Frontal cortex (tissue), 4 donors: ENCODE measurements around the gene SGCG. TPM values are rescaled to one million over a fixed set of nuclear protein-coding genes. Genes with fewer than 3 reads are reported as not detected.

ENCODE experiments used
- DNase-seq, 2 donors: peaks; one replicate each; pipeline ENCODE4 v3.0.0; 2012; ENCODE audit warnings: low spot score in 2 of 2
- FAIRE-seq: peaks from 2 replicates; lab custom pipeline; 2012; peaks lifted over from hg19 to GRCh38; lab: Jason Lieb, UNC
- total RNA-seq: library from RNA; depleted of rRNA; stranded (reverse); fragments of >200 nt; gene quantifications from one replicate; pipeline ENCODE4 v1.2.3, GENCODE V29; 2014
- donor health status: control.
- donor health status: control.
- donor health status: control.

SGCG gene
- total RNA-seq, 1 donor from 2014 or later = 0.82 TPM

GRCh38 chr13:23322353-23323336 is 141.9 kb downstream of the SGCG start:
- no peak for FAIRE-seq

GRCh38 chr13:23323946-23324709 is 143.3 kb downstream of the SGCG start:
- DNase-seq (no peak), FAIRE-seq (no peak)

More at GRCh38 chr13:23322353-23323336, 141.9 kb downstream of the SGCG start:
- no peak for DNase-seq

- DNase-seq (no peak), FAIRE-seq (no peak)
These were observed 144.4 kb downstream of the SGCG start for GRCh38 chr13:23325191-23325590.

- DNase-seq (no peak), FAIRE-seq (no peak)
These were observed 149.6 kb downstream of the SGCG start for GRCh38 chr13:23330356-23330755.

- DNase-seq (no peak), FAIRE-seq (no peak)
These were observed 158.4 kb downstream of the SGCG start for GRCh38 chr13:23339225-23339624.

DNA sequence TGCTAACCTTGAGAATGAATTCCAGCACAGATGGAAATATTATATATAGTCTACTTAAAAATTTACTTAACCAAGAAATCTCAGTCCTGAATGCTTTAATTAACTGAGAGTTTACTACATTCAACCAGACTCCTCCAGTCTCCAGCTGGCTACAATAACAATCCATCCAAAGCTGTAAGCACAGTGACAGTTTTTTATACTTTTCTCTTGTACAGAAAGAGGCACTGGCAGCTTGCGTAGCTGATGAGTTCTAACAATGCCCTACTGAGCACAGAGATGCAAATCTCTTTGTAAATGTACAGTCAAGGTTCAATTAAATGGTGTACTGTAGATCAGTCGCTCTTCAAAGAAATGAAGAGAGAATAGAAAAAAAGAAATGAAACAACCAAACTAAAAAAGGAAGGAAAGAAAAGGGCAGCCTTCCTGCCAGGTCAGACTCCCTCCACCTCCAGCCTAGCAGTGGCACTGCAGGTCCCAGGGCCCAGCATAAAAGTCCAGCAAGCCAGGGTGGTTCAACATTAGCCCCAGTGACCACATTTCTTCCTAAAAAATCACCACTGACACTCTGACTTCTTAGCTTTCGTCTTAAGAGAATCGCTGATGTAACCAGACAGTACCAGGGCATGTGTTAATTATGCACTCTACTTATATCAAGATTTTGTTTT is 164.3 kb downstream of the SGCG start:
- DNase-seq (no peak), FAIRE-seq (no peak)

DNA sequence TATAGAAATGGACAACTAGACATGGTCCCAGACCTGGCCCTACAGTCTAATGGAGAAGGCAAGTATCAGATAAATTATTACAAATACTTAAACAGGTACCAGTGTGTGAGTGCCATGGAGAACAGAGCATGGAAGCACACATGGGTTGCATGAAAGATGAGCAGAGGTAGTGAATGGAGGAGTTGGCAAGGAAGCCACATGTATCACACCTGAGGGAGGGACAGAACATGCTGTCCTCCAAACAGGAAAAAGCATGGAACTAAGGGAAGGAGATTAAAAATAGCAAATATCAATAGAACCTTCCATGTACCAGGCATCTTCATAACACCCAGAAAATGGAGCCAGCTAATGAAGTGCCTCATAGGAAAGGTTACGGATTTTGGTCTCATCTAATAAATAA is 166.8 kb downstream of the SGCG start:
- DNase-seq (no peak), FAIRE-seq (no peak)

- DNase-seq (no peak), FAIRE-seq (no peak)
These were observed 167.7 kb downstream of the SGCG start for GRCh38 chr13:23348262-23349127.

DNA sequence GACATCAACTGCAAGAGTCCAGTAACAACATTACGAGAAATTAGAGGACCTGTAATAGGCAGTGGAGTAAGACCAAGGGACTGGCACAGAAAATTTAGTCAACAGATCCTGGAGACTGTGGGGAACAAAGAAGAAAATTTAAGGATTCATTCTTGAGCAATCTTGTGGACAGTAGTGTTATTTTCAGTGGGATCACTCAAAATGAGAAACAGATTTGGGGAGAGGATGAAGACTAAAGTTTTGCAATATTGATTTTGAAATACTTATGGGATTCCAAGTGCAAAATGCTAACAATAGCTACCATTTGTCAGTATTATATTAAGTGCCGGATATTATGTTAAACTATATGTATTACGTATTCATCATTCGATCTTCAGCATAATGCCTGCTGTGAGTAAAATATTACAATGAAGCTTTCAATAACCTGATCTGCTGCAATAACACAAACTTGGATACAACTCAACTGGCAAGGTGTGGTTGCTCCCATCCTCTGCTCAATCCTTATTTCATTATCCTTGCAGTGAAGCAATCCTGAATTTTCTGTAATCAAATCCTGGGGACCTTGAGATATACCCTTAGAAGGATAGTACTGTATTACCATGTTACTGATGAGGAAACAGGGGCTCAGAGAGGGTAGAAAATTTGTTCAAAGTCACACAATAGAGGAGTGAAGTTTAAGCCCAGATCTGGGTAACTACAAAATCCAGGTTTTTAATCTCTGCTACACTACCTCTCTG is 168.6 kb downstream of the SGCG start:
- FAIRE-seq = no peak
- DNase-seq = no peak

DNA sequence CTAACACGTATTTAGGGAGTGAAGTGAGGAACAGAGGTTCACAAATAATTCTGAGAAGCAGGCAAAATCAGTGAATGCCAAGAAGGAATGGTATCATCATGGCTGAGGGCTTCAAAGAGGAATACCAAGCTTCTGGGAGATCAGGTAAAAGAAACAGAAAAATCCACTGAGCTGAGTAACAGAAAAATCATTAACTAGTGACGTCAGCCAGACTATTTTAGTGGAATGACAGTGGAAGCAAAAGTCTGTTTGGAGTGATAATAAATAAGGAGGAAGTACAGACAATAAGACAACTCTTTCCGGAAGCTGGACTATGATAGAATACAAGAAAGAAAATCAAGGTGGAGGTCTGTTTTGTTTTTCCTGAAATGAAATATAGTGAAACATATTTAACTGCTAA is 169.2 kb downstream of the SGCG start:
- DNase-seq = no peak
- no peak for FAIRE-seq

GRCh38 chr13:23352161-23352560 is 171.4 kb downstream of the SGCG start:
- no peak for FAIRE-seq

DNA sequence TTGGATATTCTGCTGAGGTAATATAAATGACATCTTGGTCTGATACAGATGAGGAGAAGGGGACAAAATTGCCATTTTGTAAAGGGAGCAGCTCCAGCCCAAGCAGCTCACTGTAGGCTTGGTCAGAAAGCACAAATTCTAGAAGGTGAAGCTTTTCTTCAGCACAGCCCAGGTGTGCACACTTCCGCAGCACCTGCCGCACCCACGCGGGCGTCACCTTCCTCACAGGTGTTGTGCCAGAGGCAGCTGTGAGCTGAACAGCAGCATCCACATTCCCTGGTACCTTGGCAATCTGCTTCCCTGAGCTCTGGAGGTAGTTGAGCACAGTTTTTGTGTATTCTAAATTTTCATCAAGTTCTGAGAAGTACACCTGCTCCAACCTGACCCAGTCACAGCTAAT is 173.7 kb downstream of the SGCG start:
- no peak for DNase-seq
- no peak for FAIRE-seq

More at GRCh38 chr13:23352161-23352560, 171.4 kb downstream of the SGCG start:
- DNase-seq = no peak

DNA sequence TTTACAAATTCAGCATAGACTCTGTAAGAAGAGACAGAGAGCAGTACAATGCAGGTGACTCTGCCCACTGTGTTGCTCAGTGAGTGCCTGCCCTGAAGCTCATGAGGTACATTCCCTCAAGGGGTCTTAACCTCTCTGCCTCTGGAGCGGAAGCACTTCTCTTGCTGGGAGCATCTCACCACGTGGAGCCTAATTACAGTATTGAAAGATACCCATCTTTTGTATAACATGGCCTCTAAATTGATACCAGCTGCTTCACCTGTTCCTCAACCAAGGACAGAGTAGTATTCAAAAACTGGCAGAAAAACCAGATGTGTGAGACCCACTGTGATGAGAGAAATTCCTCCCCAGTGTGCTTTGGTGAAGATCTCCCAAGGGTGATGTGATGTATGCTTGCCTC is 175.6 kb downstream of the SGCG start:
- FAIRE-seq = no peak

DNA sequence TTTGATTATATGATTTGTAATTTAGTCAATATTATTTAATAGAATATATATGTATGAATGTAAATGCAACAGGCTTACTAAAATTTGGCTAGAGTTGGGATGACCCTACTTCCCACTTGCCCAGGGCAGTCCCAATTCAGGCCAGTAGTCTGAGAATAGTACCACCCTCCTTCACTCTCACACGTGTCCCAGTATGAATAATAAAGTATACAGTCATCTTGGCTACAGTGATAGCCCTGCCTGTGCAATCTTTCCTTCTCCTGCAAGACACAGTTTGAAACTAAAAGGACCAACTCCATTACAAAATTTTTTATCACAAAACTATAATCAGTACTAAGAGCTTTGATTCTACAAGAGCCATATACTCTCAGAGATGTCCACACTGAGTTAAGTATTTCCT is 176.6 kb downstream of the SGCG start:
- DNase-seq = no peak
- no peak for FAIRE-seq

More for the DNA sequence above, 175.6 kb downstream of the SGCG start:
- DNase-seq = no peak

DNA sequence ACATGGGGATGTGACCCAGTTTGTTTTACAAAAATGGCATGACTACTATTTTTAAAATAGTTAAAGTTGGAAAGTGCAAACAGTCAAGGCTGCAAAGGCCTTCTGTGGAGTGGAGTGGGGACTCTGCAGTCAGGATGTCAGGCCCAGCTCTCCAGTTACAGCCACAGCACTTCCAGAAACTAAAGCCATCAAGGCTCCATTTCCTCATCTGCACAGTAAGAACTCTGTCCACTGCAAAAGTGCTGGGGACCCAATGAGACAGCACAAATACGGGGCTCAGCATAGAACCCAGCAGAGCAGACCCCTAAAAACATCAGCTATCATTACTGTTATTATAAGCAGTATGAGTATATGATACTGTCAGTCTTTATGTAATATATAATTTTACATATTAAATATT is 179.1 kb downstream of the SGCG start:
- DNase-seq (no peak), FAIRE-seq (no peak)

- DNase-seq = no peak
- no peak for FAIRE-seq
These were observed 184.9 kb downstream of the SGCG start for GRCh38 chr13:23365652-23366051.

DNA sequence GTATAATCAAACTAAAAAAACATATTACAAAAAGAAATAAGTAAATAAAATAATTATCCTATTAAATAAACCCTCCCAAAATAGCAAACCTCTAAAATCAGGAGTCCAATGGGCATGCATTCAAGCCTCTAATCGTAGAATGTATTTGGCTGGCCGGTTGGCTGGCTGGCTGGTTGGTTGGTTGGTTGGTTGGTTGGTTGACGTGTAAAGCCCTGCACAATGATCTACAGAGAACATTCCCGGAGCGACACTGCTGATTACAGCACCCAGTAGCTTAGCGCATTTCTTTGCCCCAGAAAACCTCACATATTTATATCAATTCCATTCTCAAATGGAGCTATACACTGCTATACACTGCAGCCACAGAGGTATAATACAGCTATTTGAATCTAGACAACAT is 187.1 kb downstream of the SGCG start:
- no peak for DNase-seq
- no peak for FAIRE-seq

GRCh38 chr13:23372264-23372906 is 191.6 kb downstream of the SGCG start:
- FAIRE-seq = no peak
- no peak for DNase-seq
